Muscle layer of colon (tissue), 2 donors: ENCODE data around the gene MARK3.

Experiments
- H3K27ac ChIP-seq: one replicate; pipeline ENCODE4 v1.7.0; 2013; ENCODE audit warnings: low read depth, mild to moderate bottlenecking, low read length, moderate library complexity
- H3K27me3 ChIP-seq, 2 donors: one replicate each; pipeline ENCODE4 v1.7.0; 2013; ENCODE audit warnings: low read length in 2 of 2, mild to moderate bottlenecking in 2 of 2; ENCODE audit not compliant: insufficient read depth in 2 of 2, control insufficient read depth in 1 of 2
- H3K36me3 ChIP-seq: one replicate; pipeline ENCODE4 v1.7.0; 2013; ENCODE audit warnings: mild to moderate bottlenecking, low read length; ENCODE audit not compliant: insufficient read depth
- H3K4me1 ChIP-seq: one replicate; pipeline ENCODE4 v1.7.0; 2013; ENCODE audit warnings: mild to moderate bottlenecking, low read length; ENCODE audit not compliant: insufficient read depth
- H3K4me3 ChIP-seq, 2 donors: one replicate each; pipeline ENCODE4 v1.7.0; 2013; ENCODE audit warnings: low read length in 2 of 2, low read depth in 1 of 2, mild to moderate bottlenecking in 1 of 2, moderate library complexity in 1 of 2
- H3K9ac ChIP-seq: one replicate; pipeline ENCODE4 v1.7.0; 2013; ENCODE audit warnings: low read length
- H3K9me3 ChIP-seq: one replicate; pipeline ENCODE4 v1.7.0; 2013; ENCODE audit warnings: mild to moderate bottlenecking, low read length
- donor health status: abdominal sarcoma.
- donor health status: Adenocarcinoma of cecum.

The MARK3 gene

DNA sequence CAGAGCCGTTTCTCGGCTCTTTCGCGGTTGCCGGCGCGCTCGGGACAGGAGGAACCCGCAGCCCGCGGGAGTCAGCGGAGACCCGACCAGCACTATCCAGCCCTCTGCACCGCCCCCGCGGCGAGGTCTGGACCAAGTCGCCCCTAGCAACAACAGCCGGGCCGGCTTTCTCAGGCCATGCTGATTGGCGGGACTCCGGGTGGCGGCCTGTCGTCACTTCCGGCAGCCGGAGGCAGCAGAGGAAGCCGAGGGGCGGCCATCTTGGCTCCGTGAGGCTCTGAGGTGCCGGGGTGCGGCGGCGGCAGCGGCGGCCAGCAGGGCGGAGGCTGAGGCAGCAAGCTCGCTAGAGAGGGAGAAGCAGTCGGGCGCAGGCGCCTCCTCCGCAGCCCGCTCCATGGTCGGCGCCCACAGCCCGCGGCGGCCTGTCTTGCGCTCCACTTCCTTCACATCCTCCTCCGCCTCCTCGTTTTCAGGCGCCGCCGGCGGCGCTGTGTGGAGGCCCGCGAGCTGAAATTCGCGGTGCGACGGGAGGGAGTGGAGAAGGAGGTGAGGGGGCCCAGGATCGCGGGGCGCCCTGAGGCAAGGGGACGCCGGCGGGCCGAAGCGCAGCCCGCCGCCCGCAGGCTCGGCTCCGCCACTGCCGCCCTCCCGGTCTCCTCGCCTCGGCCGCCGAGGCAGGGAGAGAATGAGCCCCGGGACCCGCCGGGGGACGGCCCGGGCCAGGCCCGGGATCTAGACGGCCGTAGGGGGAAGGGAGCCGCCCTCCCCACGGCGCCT, at the start of gene MARK3:
MARK3 (plus strand) TSS at position 264 of the 777 bp plus-strand sequence. CDS start 615 bp downstream, outside the sequence.
- Histone ChIP-seq H3K9ac (peak within 1 kb of the TSS; percentile 67), H3K4me1 (peaks cover 24% of the 10 kb centered on the region), H3K27ac (peak within 1 kb of the TSS; percentile 93), H3K27me3 (no peaks in the 10 kb centered on the region), H3K36me3 (no peaks in the 10 kb centered on the region), H3K9me3 (no peaks in the 10 kb centered on the region), H3K4me3 (peak within 1 kb of the TSS; percentile 71 to 92)

- peaks cover 27% of the 10 kb centered on the region for H3K4me1 ChIP-seq
- H3K36me3 ChIP-seq, result peaks cover 59% of the 10 kb centered on the region
These were observed 49.0 kb upstream of the MARK3 start for GRCh38 chr14:103336191-103336590.

GRCh38 chr14:103337794-103338193, 47.4 kb upstream of the MARK3 start:
- no peak overlapping the region for H3K27ac ChIP-seq
- H3K4me1 ChIP-seq, result peaks cover 26% of the 10 kb centered on the region
- H3K36me3 ChIP-seq, result peaks cover 75% of the 10 kb centered on the region
- H3K9me3 ChIP-seq, result no peaks in the 10 kb centered on the region
- H3K9ac ChIP-seq, result no peak overlapping the region
- no peak overlapping the region for H3K4me3 ChIP-seq
- no peaks in the 10 kb centered on the region for H3K27me3 ChIP-seq

More at GRCh38 chr14:103336191-103336590, 49.0 kb upstream of the MARK3 start:
- H3K27me3 ChIP-seq, result no peaks in the 10 kb centered on the region
- H3K4me3 ChIP-seq, result peak overlapping the region in 1 of 2 donors; percentile 87
- no peak overlapping the region for H3K9ac ChIP-seq
- H3K9me3 ChIP-seq, result no peaks in the 10 kb centered on the region
- no peak overlapping the region for H3K27ac ChIP-seq

- peaks cover 22% of the 10 kb centered on the region for H3K4me1 ChIP-seq
- H3K27ac ChIP-seq, result no peak overlapping the region
- no peak overlapping the region for H3K4me3 ChIP-seq
- H3K27me3 ChIP-seq, result no peaks in the 10 kb centered on the region
- peaks cover 93% of the 10 kb centered on the region for H3K36me3 ChIP-seq
- H3K9ac ChIP-seq, result no peak overlapping the region
- no peaks in the 10 kb centered on the region for H3K9me3 ChIP-seq
These were observed 45.7 kb upstream of the MARK3 start for GRCh38 chr14:103339561-103339960.

GRCh38 chr14:103340480-103341212, 44.6 kb upstream of the MARK3 start:
- Histone ChIP-seq H3K27ac (no peak overlapping the region), H3K4me1 (peaks cover 16% of the 10 kb centered on the region), H3K36me3 (peaks cover 95% of the 10 kb centered on the region), H3K9ac (no peak overlapping the region), H3K27me3 (no peaks in the 10 kb centered on the region), H3K9me3 (no peaks in the 10 kb centered on the region), H3K4me3 (no peak overlapping the region)

DNA sequence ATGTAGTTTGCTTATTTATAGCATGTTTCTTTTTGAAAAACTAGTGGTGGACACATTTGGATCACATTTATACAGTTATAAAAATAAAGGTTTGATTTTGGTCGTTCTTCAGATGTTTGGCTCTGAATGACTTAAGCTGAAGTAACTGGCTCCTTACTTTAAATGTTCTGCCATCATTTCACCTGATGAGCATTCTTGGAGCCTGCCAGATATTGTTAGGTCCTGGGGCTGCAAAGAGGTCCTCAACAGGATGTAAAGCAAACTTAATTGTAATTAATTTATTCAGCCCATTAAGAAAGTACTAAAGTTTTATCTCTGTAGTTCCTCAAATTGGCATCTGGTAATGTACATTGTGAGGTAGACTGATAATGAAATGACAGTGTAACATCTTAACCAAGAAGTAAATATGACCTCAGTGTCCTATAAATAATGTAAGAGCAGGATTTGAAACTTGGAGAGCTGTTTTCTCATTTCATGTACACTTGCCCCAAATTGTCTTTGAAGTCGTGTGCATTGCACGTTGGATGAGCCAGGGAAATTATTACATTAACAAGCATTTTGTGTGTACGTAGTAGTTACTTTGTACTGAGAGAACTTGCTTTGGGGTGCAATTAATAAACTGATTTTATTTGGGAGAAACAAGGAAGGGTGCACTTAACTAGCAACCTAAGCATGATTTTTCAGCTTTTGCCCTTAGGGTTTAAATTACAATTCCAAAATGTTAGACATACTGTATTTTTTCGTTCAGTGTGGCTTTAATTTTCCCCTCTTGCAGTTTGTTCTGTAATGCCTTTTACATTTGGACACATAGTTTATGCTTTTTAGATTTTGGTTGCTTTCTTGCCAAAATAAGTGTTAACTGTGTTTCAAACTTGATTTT, 43.7 kb upstream of the MARK3 start:
- Histone ChIP-seq H3K9ac (no peak overlapping the region), H3K4me1 (peaks cover 8% of the 10 kb centered on the region), H3K27me3 (no peaks in the 10 kb centered on the region), H3K27ac (no peak overlapping the region), H3K36me3 (peaks cover 86% of the 10 kb centered on the region), H3K9me3 (no peaks in the 10 kb centered on the region), H3K4me3 (no peak overlapping the region)

DNA sequence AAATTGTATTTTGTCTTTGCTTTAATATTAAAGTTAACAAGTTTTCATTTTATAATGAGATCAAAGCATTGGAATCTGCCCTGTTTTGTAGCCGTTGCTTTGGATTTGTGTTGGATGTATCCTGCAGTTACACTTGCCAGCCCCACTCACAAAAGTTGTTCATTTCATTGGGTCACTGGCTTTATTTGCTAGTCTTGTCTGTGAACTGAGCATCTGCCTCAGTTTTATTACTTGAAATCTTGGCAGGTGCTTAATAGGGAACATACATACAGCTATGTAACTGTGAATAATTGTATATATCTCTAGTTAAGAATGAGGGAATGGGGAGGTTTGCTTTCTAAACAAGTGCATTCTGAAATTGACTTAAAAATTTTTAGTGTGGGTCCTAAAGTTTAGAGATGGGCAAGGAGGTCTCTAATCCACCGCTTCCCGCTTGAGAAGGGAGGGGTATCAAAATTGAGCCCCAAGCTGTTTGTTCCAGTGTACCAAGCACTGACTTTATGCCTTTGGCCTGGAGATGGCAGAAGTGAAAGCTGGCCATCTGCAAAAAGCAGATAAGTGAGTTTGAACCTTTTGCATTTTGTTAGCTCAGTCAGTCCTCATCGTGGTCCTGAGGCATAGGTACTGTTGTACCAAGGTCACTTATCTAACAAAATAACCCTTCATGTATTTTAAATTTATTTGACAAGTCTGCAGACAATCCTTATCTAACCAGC, 41.9 kb upstream of the MARK3 start:
- no peaks in the 10 kb centered on the region for H3K4me1 ChIP-seq
- H3K27me3 ChIP-seq, result no peaks in the 10 kb centered on the region
- no peak overlapping the region for H3K4me3 ChIP-seq
- H3K27ac ChIP-seq, result no peak overlapping the region
- peaks cover 68% of the 10 kb centered on the region for H3K36me3 ChIP-seq
- no peak overlapping the region for H3K9ac ChIP-seq
- no peaks in the 10 kb centered on the region for H3K9me3 ChIP-seq

DNA sequence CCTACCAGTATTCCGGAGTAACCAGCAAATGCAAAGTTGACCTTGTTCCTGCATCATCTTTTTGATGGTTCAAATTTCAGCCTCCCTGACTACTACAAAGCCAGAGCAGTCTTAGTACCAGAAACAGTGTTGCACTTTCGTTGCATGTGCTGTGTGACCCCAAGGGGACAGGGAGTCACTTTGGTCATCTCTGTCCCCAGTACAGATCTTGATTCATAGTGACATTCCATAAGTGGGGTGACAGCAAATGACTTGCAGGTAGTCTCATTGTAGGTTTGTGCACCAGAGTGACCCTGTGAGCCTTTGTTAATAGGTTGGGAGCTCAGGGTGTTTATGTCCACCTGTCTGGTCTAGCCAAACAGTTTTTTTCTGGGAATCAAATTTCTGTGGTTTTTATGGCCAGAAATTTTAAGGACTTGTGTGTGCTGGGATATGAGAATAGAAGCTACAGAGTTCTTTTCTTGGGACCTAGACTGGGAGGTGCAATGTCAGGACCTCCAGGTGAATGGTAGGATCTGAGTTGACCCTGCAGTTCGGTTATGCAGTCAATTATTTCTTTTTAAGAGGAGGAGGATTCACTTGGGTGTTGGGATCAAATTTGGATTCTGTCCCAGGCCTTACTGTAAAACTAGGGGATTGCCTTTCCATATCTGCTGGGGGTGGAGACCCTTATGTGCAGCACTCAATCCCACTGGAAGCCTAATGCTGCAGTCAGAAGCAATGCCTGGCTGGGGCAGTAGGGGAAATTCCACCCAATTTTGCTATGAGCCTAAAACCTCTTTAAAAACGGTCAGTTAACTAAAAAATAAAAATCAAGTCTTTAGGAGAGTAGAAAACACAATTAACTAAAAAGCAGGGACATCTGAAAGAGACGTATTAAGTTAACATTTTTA, 41.1 kb upstream of the MARK3 start:
- Histone ChIP-seq H3K9me3 (no peaks in the 10 kb centered on the region), H3K4me1 (no peaks in the 10 kb centered on the region), H3K27ac (no peak overlapping the region), H3K27me3 (no peaks in the 10 kb centered on the region), H3K9ac (no peak overlapping the region), H3K4me3 (no peak overlapping the region), H3K36me3 (peaks cover 60% of the 10 kb centered on the region)

GRCh38 chr14:103346286-103346685, 38.9 kb upstream of the MARK3 start:
- Histone ChIP-seq H3K36me3 (peaks cover 38% of the 10 kb centered on the region), H3K27me3 (no peaks in the 10 kb centered on the region), H3K4me1 (no peaks in the 10 kb centered on the region), H3K9ac (no peak overlapping the region), H3K27ac (no peak overlapping the region), H3K4me3 (no peak overlapping the region), H3K9me3 (no peaks in the 10 kb centered on the region)
